ENCODE data around the gene APOBR. TPM values are rescaled to one million over a fixed set of nuclear protein-coding genes. Genes with fewer than 3 reads are reported as not detected.

The APOBR gene
- total and polyA plus RNA-seq, 2 of the 13 experiments (the other 11 are each of a cell fraction or from before 2014, with no cell fraction given): 0.03 TPM; not detected in 1

DNA sequence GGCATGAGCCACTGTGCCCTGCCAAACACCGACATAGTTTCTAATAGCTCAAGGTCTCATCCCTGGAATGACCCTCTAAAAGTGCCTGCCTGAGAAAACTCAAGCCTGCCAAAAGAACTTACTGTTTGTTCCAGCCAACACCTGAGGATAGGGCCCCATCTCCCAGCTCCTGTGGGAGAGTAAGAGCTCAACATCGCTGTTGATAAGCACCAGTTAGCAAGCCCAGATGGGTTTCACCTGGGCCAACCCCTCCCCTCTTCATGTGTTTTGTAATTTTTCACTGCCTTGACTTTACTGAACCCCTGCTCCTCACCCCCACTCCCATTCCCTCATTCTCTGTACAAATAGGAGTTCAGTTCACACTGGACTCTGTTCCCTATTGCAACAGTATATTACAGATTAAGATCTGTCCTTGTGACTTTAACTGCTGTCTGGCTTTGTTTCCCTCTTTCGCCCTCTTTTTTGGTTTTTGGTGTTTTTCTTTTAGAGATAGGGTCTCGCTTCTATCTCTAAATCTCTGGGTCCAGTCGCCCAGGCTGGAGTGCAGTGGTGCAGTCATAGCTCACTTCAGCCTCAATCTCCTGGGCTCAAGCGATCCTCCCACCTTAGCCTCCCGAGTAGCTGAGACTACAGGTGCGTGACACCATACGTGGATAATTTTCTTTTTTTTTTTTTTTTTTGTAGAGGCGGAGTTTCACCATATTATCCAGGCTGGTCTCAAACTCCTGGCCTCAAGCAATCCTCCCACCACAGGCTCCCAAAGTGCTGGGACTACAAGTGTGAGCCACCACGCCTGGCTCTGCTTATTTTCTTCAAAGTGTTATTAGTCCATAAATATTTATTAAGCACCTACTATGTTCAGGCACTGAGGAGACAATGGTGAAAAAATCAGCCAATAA lies 32.0 kb downstream of the APOBR start (continued):
- TF ChIP-seq, protein P1, sequence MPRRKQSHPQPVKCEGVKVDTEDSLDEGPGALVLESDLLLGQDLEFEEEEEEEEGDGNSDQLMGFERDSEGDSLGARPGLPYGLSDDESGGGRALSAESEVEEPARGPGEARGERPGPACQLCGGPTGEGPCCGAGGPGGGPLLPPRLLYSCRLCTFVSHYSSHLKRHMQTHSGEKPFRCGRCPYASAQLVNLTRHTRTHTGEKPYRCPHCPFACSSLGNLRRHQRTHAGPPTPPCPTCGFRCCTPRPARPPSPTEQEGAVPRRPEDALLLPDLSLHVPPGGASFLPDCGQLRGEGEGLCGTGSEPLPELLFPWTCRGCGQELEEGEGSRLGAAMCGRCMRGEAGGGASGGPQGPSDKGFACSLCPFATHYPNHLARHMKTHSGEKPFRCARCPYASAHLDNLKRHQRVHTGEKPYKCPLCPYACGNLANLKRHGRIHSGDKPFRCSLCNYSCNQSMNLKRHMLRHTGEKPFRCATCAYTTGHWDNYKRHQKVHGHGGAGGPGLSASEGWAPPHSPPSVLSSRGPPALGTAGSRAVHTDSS (CRISPR knock-in tag; conservative IDR thresholded peaks at IDR 0.05): no peak
- peak; percentile 22; the same call in 1 of the 2 replicates for TF ChIP-seq ZBTB8A (CRISPR knock-in tag; IDR thresholded peaks at IDR 0.05; ENCODE audit: borderline replicate concordance, low read depth)
- TF ChIP-seq NFYB (CRISPR knock-in tag; IDR thresholded peaks at IDR 0.05): 0 out of 2 replicates have a peak, but pooled peaks have one; percentile 33
- TF ChIP-seq TEAD2 (CRISPR knock-in tag; IDR thresholded peaks at IDR 0.05): no peak; the same call in 1 of the 2 replicates
- TF ChIP-seq ZNF563 (CRISPR knock-in tag; IDR thresholded peaks at IDR 0.05): peak; percentile 56; the same call in 1 of the 2 replicates
- peak; percentile 99 for TF ChIP-seq KDM6A (CRISPR knock-in tag; IDR thresholded peaks at IDR 0.05; ENCODE audit: low read depth)
- TF ChIP-seq, protein P2, sequence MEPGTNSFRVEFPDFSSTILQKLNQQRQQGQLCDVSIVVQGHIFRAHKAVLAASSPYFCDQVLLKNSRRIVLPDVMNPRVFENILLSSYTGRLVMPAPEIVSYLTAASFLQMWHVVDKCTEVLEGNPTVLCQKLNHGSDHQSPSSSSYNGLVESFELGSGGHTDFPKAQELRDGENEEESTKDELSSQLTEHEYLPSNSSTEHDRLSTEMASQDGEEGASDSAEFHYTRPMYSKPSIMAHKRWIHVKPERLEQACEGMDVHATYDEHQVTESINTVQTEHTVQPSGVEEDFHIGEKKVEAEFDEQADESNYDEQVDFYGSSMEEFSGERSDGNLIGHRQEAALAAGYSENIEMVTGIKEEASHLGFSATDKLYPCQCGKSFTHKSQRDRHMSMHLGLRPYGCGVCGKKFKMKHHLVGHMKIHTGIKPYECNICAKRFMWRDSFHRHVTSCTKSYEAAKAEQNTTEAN (CRISPR knock-in tag; conservative IDR thresholded peaks at IDR 0.05): peak; percentile 60
- TF ChIP-seq ZNF224 (CRISPR knock-in tag; IDR thresholded peaks at IDR 0.05): peak; percentile 96
- peak; percentile 47 for TF ChIP-seq ZNF883 (CRISPR knock-in tag; IDR thresholded peaks at IDR 0.05; ENCODE audit: not compliant biosample characterization)
- TF ChIP-seq ZNF20 (CRISPR knock-in tag; IDR thresholded peaks at IDR 0.05): no peak
- TF ChIP-seq TCF7 (IDR thresholded peaks at IDR 0.05; ENCODE audit: low read depth): peak; percentile 63
- peak; percentile 91 for TF ChIP-seq SP5 (CRISPR knock-in tag; IDR thresholded peaks at IDR 0.05; ENCODE audit: borderline replicate concordance, low read depth)
- TF ChIP-seq, protein P3, sequence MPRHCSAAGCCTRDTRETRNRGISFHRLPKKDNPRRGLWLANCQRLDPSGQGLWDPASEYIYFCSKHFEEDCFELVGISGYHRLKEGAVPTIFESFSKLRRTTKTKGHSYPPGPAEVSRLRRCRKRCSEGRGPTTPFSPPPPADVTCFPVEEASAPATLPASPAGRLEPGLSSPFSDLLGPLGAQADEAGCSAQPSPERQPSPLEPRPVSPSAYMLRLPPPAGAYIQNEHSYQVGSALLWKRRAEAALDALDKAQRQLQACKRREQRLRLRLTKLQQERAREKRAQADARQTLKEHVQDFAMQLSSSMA (CRISPR knock-in tag; IDR thresholded peaks at IDR 0.05): no peak
- peak; percentile 55; the same call in 1 of the 2 replicates for TF ChIP-seq ZFX (CRISPR knock-in tag; IDR thresholded peaks at IDR 0.05; ENCODE audit: low read depth)
- peak; percentile 77 for TF ChIP-seq KDM4B (CRISPR knock-in tag; IDR thresholded peaks at IDR 0.05)
- no peak for TF ChIP-seq POLR2AphosphoS2 (IDR thresholded peaks at IDR 0.05; ENCODE audit: low read depth, low read length)
- TF ChIP-seq ZNF468 (CRISPR knock-in tag; IDR thresholded peaks at IDR 0.05): no peak
- TF ChIP-seq, protein P4, sequence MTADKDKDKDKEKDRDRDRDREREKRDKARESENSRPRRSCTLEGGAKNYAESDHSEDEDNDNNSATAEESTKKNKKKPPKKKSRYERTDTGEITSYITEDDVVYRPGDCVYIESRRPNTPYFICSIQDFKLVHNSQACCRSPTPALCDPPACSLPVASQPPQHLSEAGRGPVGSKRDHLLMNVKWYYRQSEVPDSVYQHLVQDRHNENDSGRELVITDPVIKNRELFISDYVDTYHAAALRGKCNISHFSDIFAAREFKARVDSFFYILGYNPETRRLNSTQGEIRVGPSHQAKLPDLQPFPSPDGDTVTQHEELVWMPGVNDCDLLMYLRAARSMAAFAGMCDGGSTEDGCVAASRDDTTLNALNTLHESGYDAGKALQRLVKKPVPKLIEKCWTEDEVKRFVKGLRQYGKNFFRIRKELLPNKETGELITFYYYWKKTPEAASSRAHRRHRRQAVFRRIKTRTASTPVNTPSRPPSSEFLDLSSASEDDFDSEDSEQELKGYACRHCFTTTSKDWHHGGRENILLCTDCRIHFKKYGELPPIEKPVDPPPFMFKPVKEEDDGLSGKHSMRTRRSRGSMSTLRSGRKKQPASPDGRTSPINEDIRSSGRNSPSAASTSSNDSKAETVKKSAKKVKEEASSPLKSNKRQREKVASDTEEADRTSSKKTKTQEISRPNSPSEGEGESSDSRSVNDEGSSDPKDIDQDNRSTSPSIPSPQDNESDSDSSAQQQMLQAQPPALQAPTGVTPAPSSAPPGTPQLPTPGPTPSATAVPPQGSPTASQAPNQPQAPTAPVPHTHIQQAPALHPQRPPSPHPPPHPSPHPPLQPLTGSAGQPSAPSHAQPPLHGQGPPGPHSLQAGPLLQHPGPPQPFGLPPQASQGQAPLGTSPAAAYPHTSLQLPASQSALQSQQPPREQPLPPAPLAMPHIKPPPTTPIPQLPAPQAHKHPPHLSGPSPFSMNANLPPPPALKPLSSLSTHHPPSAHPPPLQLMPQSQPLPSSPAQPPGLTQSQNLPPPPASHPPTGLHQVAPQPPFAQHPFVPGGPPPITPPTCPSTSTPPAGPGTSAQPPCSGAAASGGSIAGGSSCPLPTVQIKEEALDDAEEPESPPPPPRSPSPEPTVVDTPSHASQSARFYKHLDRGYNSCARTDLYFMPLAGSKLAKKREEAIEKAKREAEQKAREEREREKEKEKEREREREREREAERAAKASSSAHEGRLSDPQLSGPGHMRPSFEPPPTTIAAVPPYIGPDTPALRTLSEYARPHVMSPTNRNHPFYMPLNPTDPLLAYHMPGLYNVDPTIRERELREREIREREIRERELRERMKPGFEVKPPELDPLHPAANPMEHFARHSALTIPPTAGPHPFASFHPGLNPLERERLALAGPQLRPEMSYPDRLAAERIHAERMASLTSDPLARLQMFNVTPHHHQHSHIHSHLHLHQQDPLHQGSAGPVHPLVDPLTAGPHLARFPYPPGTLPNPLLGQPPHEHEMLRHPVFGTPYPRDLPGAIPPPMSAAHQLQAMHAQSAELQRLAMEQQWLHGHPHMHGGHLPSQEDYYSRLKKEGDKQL (CRISPR knock-in tag; IDR thresholded peaks at IDR 0.05; ENCODE audit: low read depth): peak; percentile 84
- peak; percentile 63; the same call in 1 of the 2 replicates for TF ChIP-seq TBX3 (IDR thresholded peaks at IDR 0.05; ENCODE audit: borderline replicate concordance)
- no peak for TF ChIP-seq ZNF562 (CRISPR knock-in tag; IDR thresholded peaks at IDR 0.05; ENCODE audit: borderline replicate concordance)
- TF ChIP-seq RELA (CRISPR knock-in tag; IDR thresholded peaks at IDR 0.05): 0 out of 2 replicates have a peak, but pooled peaks have one; percentile 22

Measured in HepG2 (cell line).